ENCODE data around the gene CARNS1. TPM values are rescaled to one million over a fixed set of nuclear protein-coding genes. Genes with fewer than 3 reads are reported as not detected.

The CARNS1 gene
- total and polyA plus RNA-seq, 11 donors = 0.89 to 33.6 (median 6.2) TPM

- ATAC-seq (no peak), DNase-seq (no peak)
- intact Hi-C loops (cut with DNase I) = loop anchor here in 6 of 10 donors (2.0 to 5.0 kb wide), 3 partner anchors 91 to 116 kb away; partner anchors contain the start of genes CDK2AP2 (in 3 of the 6), PITPNM1 (in 3 of the 6) and AIP (in 1 of the 6)
- Histone ChIP-seq H3K4me3 (peak overlapping the region; percentile 51 to 93 (median 78)), H3K27me3 (no peaks in the 10 kb centered on the region), H3K4me1 (peaks cover 0 to 33% (median 15%) of the 10 kb centered on the region in 12 donors), H3K27ac (peak overlapping the region; percentile 45 to 93 (median 81)), H3K9me3 (no peaks in the 10 kb centered on the region), H3K36me3 (peaks cover 0 to 17% (median 3%) of the 10 kb centered on the region in 9 donors)
- WGBS, 4 donors = 9 to 14% (median 12%) methylated on average over 15 of the region's 15 CpGs
- TF ChIP-seq POLR2A (IDR thresholded peaks at IDR 0.05) (no peak), CTCF (IDR thresholded peaks at IDR 0.05) (no peak)
Observed at GRCh38 chr11:67390947-67391303, 24.6 kb upstream of the CARNS1 start.

DNA sequence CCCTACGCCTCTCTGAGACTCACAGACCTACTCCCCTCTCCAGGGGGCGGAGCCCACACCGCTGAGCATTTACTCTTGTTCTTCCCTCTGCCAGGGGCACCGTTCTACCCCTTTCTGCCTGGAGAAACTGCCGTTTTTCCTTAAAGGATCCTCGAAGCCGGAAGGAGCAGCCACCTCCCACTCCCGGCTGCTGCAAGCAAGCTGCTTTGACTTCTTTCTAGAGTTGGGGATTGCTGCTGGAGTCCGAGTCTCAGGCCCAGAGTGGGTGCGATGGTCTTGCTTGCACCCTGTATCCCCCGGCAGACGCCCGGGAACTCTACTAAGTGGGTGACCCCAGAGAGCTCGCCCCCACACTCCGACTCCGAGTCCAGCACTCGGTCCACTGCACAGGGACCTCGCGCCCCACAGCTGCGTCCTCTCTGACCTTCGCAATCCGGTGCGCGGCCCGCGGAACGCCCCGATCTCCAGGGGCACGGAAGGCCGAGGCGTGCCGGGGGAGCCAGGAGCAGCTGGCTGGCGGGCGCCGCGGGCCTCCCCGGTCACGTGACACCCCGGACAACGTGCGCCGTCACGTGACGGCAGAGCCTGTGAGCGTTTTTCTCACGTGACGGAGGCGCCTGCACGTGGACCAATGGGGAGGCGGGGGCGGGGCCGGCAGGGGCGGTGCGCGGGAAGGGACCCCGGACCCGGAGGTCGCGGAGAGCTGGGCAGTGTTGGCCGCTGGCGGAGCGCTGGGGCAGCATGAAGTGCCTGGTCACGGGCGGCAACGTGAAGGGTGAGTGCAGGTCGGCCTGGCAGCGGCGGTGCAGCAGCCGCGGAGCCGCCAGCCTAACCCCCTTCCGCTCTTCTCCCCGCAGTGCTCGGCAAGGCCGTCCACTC lies 23.9 kb upstream of the CARNS1 start, which contains the start of gene RAD9A:
Gene RAD9A, plus strand, starts transcription at position 683 of the 879 bp plus-strand sequence. Its CDS starts 59 bp downstream, at position 742.
- WGBS, 4 donors = 0 to 2% (median 1%) methylated on average over 31 to 75 of the region's 75 CpGs
- intact Hi-C loops (cut with DNase I) = loop anchor here in 6 of 10 donors (2.0 to 5.0 kb wide), 3 partner anchors 91 to 116 kb away; partner anchors contain the start of genes CDK2AP2 (in 3 of the 6), PITPNM1 (in 3 of the 6) and AIP (in 1 of the 6)
- Histone ChIP-seq H3K4me3 (peak within 1 kb of the TSS; percentile 51 to 93 (median 78)), H3K36me3 (peaks cover 0 to 23% (median 7%) of the 10 kb centered on the region in 9 donors), H3K9me3 (no peaks in the 10 kb centered on the region), H3K27ac (peak within 1 kb of the TSS; percentile 45 to 93 (median 81)), H3K4me1 (peaks cover 0 to 36% (median 16%) of the 10 kb centered on the region in 12 donors), H3K27me3 (no peaks in the 10 kb centered on the region)
- ATAC-seq (peak; percentile 65 to 89 (median 86)), DNase-seq (peak; percentile 96 to 99 (median 97))
- TF ChIP-seq POLR2A (IDR thresholded peaks at IDR 0.05) (peak in 1 of 2 donors; percentile 79), CTCF (IDR thresholded peaks at IDR 0.05) (no peak)

DNA sequence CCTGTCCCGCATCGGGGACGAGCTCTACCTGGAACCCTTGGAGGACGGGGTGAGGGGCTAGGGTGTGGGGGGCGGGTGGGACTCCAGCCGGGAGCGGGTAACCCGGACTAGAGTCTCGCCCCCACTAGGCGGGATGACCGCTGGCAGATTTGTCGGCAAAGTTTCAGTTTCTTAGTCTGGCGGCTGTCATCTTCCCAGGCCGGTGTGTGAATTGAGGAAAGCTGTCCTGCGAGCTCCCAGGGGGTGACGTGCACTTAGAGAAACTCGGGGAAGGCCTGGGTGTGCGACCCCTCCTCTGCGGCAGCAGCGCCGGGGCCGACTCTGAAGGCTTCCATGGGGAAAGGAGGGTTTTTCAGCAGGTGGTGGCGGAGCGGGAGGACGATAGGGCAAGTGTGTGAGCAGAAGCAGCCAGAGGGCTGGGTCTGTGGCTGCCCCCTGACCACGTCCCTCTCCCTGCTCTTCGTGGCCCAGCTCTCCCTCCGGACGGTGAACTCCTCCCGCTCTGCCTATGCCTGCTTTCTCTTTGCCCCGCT lies 23.2 kb upstream of the CARNS1 start:
- Histone ChIP-seq H3K27ac (peak overlapping the region in 11 of 12 donors; percentile 32 to 93 (median 84)), H3K4me3 (peak overlapping the region; percentile 51 to 93 (median 78)), H3K4me1 (peaks cover 0 to 36% (median 20%) of the 10 kb centered on the region in 12 donors), H3K9me3 (no peaks in the 10 kb centered on the region), H3K27me3 (no peaks in the 10 kb centered on the region), H3K36me3 (peaks cover 0 to 30% (median 11%) of the 10 kb centered on the region in 9 donors)
- intact Hi-C loops (cut with DNase I) = loop anchor here in 3 of 10 donors (5.0 kb wide), 2 partner anchors 90 to 115 kb away; partner anchors contain the start of genes CDK2AP2 (in 3 of the 3), PITPNM1 (in 3 of the 3) and AIP (in 1 of the 3)
- ATAC-seq (peak in 1 of 4 donors; percentile 8), DNase-seq (no peak)
- TF ChIP-seq POLR2A (IDR thresholded peaks at IDR 0.05) = no peak
- TF ChIP-seq CTCF (IDR thresholded peaks at IDR 0.05) = no peak
- 6 to 14% (median 10%) methylated on average over 18 to 31 of the region's 31 CpGs for WGBS, 4 donors
